Head of caudate nucleus (tissue), 42 donors: Measurements from ENCODE around the gene VAV3.
"Not testable (repeated sequence)": the region's sequence is repeated elsewhere in the genome, so short reads cannot be mapped to it uniquely, and the experiment has no call there.

Source experiments
- DNase-seq, 42 donors: peaks; one replicate each; pipeline versions ENCODE4 v3.0.0 to v3.0.0-alpha.2; 2020 to 2021; ENCODE audit warnings: mixed read lengths in 7 of 42
- intact Hi-C: fragments of 100-400 bp; cut with DNase I; formaldehyde crosslinking; loops from one replicate; pipeline ENCODE4 v1.15.0; 2022

The VAV3 gene

DNA sequence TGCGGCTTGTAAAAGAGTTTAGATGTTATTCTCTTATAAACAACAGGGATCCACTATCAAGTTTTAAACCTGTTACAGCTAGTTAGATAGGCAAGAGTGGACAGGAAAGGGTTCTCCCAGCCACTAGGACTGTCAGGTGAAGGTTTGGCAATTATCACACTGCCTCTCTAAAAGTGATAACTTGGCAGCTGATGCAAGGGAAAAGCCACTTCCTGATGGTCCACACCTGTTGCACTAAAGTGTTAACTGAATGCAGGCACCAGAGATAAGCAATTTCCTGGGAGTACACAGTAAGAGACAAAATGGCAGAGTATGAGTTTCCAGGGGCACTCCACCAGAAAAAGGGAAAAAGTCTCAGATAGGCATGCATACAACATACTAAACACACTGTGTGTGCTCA is 99.4 kb downstream of the VAV3 start:
- no peak for DNase-seq
- intact Hi-C loops, result no loop called here

- intact Hi-C loops, result no loop called here
- no peak for DNase-seq
These were observed 101.6 kb downstream of the VAV3 start for GRCh38 chr1:107863342-107863741.

- intact Hi-C loops, result no loop called here
- no peak for DNase-seq
These were observed 102.9 kb downstream of the VAV3 start for GRCh38 chr1:107862064-107862463.

- DNase-seq, result no peak
- intact Hi-C loops, result no loop called here
These were observed 106.7 kb downstream of the VAV3 start for GRCh38 chr1:107858323-107858722.

DNA sequence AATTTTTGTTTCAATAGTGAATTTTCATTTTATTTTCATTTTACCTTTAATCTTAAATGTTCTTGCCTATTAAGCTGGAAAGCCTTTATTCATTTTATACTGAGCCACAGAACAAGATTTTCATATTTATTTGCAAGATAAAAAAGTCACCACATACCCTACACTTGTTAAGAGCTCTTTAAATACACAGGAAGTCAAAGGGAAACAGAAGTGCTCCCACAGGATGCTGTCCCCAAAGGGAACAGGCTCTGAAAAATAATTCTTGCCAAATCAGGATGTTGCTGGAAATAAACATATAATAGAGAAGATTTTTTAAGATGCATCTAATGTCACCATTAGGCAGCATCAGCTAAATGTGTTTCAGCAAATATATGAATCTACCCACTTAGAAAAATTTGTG is 113.6 kb downstream of the VAV3 start:
- no peak for DNase-seq
- intact Hi-C loops, result no loop called here

DNA sequence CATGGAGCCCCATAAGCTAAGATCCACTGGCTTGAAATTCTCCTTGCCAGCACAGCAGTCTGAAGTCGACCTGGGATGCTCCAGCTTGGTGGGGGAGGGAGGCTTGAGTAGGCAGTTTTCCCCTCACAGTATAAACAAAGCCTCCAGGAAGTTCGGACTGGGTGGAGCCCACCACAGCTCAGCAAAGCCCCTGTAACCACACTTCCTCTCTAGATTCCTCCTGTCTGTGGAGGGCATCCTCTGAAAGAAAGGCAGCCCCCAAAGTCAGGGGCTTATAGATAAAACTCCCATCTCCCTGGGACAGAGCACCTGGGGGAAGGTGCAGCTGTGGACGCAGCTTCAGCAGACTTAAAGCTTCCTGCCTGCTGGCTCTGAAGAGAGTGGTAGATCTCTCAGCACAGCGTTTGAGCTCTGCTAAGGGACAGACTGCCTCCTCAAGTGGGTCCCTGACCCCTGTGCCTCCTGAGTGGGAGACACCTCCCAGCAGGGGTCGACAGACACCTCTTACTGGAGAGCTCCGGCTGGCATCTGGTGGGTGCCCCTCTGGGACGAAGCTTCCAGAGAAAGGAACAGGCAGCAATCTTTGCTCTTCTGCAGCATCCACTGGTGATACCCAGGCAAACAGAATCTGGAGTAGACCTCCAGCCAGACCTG is 120.3 kb downstream of the VAV3 start:
- DNase-seq, intact Hi-C loops: not testable (repeated sequence)

- intact Hi-C loops, result no loop called here
- no peak for DNase-seq
These were observed 121.0 kb downstream of the VAV3 start for GRCh38 chr1:107843989-107844388.

DNA sequence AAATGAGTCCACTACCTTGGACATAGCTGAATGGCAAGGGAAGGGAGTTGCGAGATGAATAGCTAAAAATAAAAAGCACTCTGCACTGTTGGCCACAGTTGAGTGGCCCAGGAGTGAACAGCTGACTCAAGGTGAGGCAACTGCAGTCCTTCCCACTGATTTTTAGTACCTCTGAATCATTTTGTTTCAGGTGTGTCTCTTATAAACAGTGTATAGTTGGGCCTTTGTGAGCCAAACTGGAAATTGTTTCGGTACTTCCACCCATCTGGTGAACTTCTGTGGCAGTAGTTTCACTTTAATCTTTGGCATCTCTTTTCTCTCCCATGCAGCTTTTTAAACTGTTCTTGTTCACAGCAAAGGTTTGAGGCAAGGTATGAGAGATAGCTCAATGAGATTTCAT is 122.7 kb downstream of the VAV3 start:
- no peak for DNase-seq
- intact Hi-C loops, result no loop called here

GRCh38 chr1:107840725-107841124 is 124.3 kb downstream of the VAV3 start:
- intact Hi-C loops, result no loop called here
- DNase-seq, result no peak

DNA sequence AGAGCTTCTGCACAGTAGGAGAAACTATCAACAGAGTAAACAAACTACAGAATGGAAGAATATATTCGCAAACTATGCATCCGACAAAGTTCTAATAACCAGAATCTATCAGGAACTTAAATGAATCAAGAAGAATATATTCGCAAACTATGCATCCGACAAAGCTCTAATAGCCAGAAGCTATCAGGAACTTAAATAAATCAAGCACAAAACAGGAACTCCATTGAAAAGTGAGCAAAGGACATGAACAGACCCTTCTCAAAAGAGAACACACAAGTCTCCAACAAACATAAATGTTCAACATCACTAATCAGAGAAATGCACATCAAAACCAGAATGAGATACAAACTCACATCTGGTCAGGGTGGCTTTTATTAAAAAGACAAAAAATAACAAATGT is 126.9 kb downstream of the VAV3 start:
- no peak for DNase-seq
- intact Hi-C loops, result no loop called here

GRCh38 chr1:107835151-107835670 is 129.8 kb downstream of the VAV3 start:
- intact Hi-C loops, result no loop called here
- DNase-seq, result no peak

GRCh38 chr1:107833061-107833460 is 131.9 kb downstream of the VAV3 start:
- intact Hi-C loops, result no loop called here
- no peak for DNase-seq

DNA sequence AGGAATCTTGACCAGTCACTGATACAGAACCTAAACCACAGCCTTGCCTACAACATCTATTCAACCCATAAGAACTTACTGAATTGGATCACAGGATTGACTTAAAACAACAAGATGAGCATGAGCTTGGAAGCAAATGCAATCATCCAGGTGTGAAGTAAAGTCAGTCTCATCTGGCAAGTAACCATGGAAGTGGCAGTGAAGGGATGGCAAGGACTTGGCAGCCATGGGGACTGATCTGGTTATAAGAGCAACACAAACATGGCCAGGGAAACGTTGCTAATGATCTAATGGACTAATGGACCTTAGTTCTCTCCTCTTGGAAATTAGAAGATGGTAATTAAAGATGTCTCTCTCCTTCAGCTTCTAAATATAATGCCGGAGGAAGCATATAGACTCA is 133.1 kb downstream of the VAV3 start:
- intact Hi-C loops, result no loop called here
- DNase-seq, result no peak

DNA sequence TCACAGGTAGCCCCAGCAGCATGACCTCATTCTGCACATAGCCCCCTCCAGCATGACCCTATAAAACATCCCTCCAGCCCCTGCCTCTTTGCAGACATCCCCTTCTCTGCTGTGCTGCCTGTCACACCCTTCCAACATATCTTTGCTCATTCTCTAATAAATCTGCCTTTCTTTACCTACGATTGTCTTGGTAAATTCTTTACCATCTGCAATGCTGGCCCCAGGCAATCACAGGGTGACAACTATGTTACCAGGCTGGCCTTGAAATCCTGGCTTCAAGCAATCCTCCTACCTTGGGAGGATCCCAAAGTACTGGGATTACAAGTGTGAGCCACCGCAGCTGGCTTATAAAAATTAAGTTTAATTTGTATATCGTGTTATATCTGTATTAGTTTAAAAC is 134.5 kb downstream of the VAV3 start:
- intact Hi-C loops, result no loop called here
- DNase-seq, result no peak

DNA sequence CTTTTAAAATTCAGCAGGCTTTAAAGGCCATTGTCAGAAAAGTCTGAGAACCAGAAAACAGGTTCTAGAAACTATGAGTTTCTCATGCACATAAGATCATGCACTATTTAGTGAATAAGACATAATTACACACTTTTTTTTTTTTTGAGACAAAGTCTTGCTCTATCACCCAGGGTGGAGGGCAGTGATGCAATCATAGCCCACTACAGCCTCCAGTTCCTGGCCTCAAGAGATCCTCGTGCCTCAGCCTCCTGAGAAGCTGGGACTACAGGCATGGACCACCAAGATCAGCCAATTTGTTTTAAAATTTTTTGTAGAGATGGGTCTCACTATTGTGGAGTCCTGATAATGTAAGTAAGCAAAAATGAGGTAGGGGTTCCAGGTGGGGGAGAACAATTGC is 134.9 kb downstream of the VAV3 start:
- intact Hi-C loops, result no loop called here
- DNase-seq, result no peak

GRCh38 chr1:107829036-107829770 is 135.8 kb downstream of the VAV3 start:
- intact Hi-C loops, result no loop called here
- DNase-seq, result no peak

- intact Hi-C loops, result no loop called here
- DNase-seq, result no peak
These were observed 140.0 kb downstream of the VAV3 start for GRCh38 chr1:107824946-107825345.

- intact Hi-C loops, result no loop called here
These were observed 143.6 kb downstream of the VAV3 start for GRCh38 chr1:107821340-107821739.

GRCh38 chr1:107820801-107821200 is 144.2 kb downstream of the VAV3 start:
- no peak for DNase-seq
- intact Hi-C loops, result no loop called here

More at GRCh38 chr1:107821340-107821739, 143.6 kb downstream of the VAV3 start:
- no peak for DNase-seq

DNA sequence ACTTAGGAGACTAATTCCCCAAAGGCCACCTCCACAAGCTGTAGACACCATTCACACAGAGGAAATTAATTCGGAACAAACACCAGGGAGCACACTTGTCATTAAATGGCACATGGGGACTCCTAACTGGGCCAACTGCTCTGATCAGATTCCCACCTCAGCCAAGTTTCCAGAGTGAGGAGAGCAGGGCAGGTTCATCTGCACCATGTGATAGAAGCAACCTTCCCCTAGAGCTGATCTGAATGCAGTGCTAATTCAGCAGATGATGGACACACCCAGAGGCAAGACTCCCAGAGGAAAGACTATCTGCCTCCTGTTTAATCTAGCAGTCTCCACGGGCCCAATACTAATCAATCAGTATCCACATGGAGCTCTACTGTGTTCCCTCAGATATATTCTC is 147.0 kb downstream of the VAV3 start:
- DNase-seq, result no peak
- intact Hi-C loops, result no loop called here

GRCh38 chr1:107817206-107817605 is 147.8 kb downstream of the VAV3 start:
- intact Hi-C loops, result no loop called here
- DNase-seq, result no peak
